ENCODE measurements around the gene CADPS2.
"Not testable (repeated sequence)": the region's sequence is repeated elsewhere in the genome, so short reads cannot be mapped to it uniquely, and the experiment has no call there.

The CADPS2 gene

GRCh38 chr7:122849322-122849956 lies 36.8 kb downstream of the CADPS2 start:
- DNase-seq, result no peak

GRCh38 chr7:122847871-122848473 lies 38.3 kb downstream of the CADPS2 start:
- DNase-seq, result no peak

- no peak for DNase-seq
Measured at GRCh38 chr7:122846591-122846990, 39.7 kb downstream of the CADPS2 start.

- DNase-seq, result no peak
Measured at GRCh38 chr7:122845286-122845685, 41.0 kb downstream of the CADPS2 start.

GRCh38 chr7:122844191-122844988 lies 41.9 kb downstream of the CADPS2 start:
- DNase-seq, result no peak

GRCh38 chr7:122842971-122843370 lies 43.3 kb downstream of the CADPS2 start:
- DNase-seq, result no peak

- DNase-seq, result not testable (repeated sequence)
Measured at GRCh38 chr7:122836286-122836685, 50.0 kb downstream of the CADPS2 start.

- DNase-seq, result not testable (repeated sequence)
Measured at GRCh38 chr7:122834571-122834942, 51.7 kb downstream of the CADPS2 start.

GRCh38 chr7:122833888-122834570 lies 52.2 kb downstream of the CADPS2 start:
- DNase-seq, result no peak

GRCh38 chr7:122831436-122831835 lies 54.8 kb downstream of the CADPS2 start:
- no peak for DNase-seq

GRCh38 chr7:122829962-122830361 lies 56.3 kb downstream of the CADPS2 start:
- no peak for DNase-seq

- DNase-seq, result no peak
Measured at GRCh38 chr7:122827763-122828162, 58.5 kb downstream of the CADPS2 start.

GRCh38 chr7:122813845-122814244 lies 72.4 kb downstream of the CADPS2 start:
- no peak for DNase-seq

- DNase-seq, result no peak
Measured at GRCh38 chr7:122803851-122804250, 82.4 kb downstream of the CADPS2 start.

GRCh38 chr7:122803323-122803722 lies 82.9 kb downstream of the CADPS2 start:
- DNase-seq, result no peak

GRCh38 chr7:122802301-122802751 lies 83.9 kb downstream of the CADPS2 start:
- DNase-seq, result no peak

GRCh38 chr7:122791959-122792545 lies 94.2 kb downstream of the CADPS2 start:
- DNase-seq, result no peak

GRCh38 chr7:122790591-122790990 lies 95.7 kb downstream of the CADPS2 start:
- DNase-seq, result peak; percentile 91

GRCh38 chr7:122790132-122790531 lies 96.1 kb downstream of the CADPS2 start:
- peak; percentile 88 for DNase-seq

GRCh38 chr7:122789156-122789555 lies 97.1 kb downstream of the CADPS2 start:
- no peak for DNase-seq

GRCh38 chr7:122770686-122771335 lies 115.4 kb downstream of the CADPS2 start:
- peak; percentile 71 for DNase-seq

GRCh38 chr7:122768827-122769226 lies 117.4 kb downstream of the CADPS2 start:
- no peak for DNase-seq

Measured in NCI-H187 treated with DMSO at 0.1 percent for 48 hours (cell line).